ENCODE results near the gene C2CD4C. TPM values are rescaled to one million over a fixed set of nuclear protein-coding genes. Genes with fewer than 3 reads are reported as not detected.

The C2CD4C gene
- total RNA-seq, 1 experiment from 2014 or later, result 9.2 TPM

DNA sequence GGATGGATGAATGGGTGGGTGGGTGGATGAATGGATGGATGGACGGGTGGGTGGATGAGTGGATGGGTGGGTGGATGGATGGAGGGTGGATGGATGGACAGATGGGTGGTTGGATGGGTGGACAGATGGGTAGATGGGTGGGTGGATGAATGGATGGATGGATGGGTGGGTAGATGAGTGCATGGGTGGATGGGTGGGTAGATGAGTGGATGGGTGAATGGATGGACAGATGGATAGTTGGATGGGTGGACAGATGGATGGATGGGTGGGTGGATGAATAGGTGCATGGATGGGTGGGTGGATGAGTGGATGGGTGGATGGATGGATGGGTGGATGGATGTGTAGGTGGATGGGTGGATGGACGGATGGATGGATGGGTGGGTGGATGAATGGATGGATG is 34.1 kb upstream of the C2CD4C start:
- no peaks in the 10 kb centered on the region for H3K27me3 ChIP-seq (ENCODE audit: control insufficient read depth, insufficient read depth, low read length)
- no peak overlapping the region for H3K4me3 ChIP-seq (ENCODE audit: insufficient read depth, low read depth, low read length)
- no peaks in the 10 kb centered on the region for H3K36me3 ChIP-seq (replicated peaks; ENCODE audit: control insufficient read depth, insufficient read depth, low read length)
- no peak for DNase-seq

DNA sequence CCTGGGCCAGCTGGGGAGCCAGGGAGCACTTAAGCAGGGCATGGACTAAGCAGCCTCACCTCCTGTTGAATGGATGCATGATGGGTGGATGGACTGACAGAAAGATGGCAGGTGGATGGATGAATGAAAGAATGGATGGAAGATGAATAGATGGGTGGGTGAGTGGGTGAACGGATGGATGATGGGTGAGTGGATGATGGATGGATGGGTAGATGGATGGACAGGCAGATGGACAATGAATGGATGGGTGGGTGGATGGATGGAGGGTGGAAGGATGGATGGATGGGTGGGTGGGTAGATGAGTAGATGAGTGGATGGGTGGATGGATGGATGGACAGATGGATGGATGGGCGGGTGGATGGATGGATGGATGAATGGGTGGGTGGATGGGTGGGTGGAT is 33.1 kb upstream of the C2CD4C start:
- no peak for DNase-seq
- Histone ChIP-seq H3K27me3 (ENCODE audit: control insufficient read depth, insufficient read depth, low read length) (no peaks in the 10 kb centered on the region), H3K36me3 (replicated peaks; ENCODE audit: control insufficient read depth, insufficient read depth, low read length) (no peaks in the 10 kb centered on the region), H3K4me3 (ENCODE audit: insufficient read depth, low read depth, low read length) (no peak overlapping the region)

GRCh38 chr19:441213-441836 is 32.4 kb upstream of the C2CD4C start:
- H3K36me3 ChIP-seq (replicated peaks; ENCODE audit: control insufficient read depth, insufficient read depth, low read length), result no peaks in the 10 kb centered on the region
- no peaks in the 10 kb centered on the region for H3K27me3 ChIP-seq (ENCODE audit: control insufficient read depth, insufficient read depth, low read length)
- no peak for DNase-seq
- H3K4me3 ChIP-seq (ENCODE audit: insufficient read depth, low read depth, low read length), result no peak overlapping the region

GRCh38 chr19:440391-441212 is 31.7 kb upstream of the C2CD4C start:
- no peak overlapping the region for H3K4me3 ChIP-seq (ENCODE audit: insufficient read depth, low read depth, low read length)
- no peak for DNase-seq
- no peaks in the 10 kb centered on the region for H3K27me3 ChIP-seq (ENCODE audit: control insufficient read depth, insufficient read depth, low read length)
- no peaks in the 10 kb centered on the region for H3K36me3 ChIP-seq (replicated peaks; ENCODE audit: control insufficient read depth, insufficient read depth, low read length)

DNA sequence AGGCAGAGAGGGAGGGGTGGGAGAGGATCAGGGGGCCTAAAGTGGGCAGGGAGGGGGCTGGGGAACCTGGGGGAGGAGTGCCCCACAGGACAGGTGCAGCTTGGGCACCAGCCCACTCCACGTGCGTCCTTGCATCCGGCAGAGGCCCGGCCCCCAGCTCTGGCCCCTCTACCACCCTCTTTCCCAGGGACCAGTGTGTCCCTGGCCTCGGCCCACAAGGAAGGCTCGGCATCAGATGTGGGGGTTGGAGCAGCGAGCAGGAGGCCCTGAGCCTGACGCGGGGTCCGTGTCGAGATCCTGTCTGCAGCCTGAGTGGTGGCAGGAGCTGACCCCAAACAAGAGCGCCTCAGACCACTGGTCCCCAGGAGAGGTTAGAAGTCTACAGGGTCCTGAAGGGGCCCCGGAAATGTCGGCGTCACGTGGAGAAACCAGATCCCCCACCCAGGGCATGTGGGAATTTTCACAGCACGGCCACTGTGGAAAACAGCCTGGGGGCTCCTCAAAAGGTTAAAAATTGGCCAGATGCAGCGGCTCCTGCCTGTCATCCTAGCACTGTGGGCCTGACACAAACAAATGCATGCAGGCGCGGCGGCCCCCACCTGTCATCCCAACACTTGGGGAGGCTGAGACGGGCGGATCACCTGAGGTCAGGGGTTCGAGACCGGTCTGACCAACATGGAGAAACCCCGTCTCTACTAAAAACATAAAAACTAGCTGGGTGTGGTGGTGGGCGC is 30.4 kb upstream of the C2CD4C start:
- Histone ChIP-seq H3K27me3 (ENCODE audit: control insufficient read depth, insufficient read depth, low read length) (no peaks in the 10 kb centered on the region), H3K36me3 (replicated peaks; ENCODE audit: control insufficient read depth, insufficient read depth, low read length) (no peaks in the 10 kb centered on the region; the same call in 1 of the 2 replicates), H3K4me3 (ENCODE audit: insufficient read depth, low read depth, low read length) (no peak overlapping the region)
- DNase-seq, result no peak

DNA sequence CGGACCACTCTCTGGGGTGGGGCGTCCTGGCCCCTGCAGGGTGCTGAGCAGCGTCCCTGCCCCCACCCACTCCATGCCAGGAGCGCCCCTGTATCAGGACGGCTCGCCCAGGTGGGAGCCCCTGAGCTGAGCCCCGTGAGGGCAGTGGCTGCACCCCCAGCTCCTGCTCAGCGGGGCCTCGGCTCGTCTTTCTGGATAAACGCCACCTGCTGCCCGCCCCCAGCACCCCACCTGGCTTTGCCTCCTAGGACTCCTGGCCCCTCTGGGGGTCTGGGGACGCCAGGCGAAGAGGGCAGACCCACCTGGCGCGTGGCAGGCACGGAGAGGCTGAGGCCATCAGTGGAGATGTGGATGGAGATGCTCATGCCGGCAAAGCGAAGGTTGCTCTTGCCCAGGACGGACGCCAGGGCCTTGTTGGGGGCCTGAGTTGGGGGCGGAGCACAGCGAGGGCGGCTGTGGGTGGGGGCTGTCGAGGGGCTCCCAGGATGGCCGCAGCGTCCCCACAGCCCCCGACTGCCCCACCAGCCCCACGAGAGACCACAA is 29.5 kb upstream of the C2CD4C start:
- Histone ChIP-seq H3K27me3 (ENCODE audit: control insufficient read depth, insufficient read depth, low read length) (no peaks in the 10 kb centered on the region), H3K4me3 (ENCODE audit: insufficient read depth, low read depth, low read length) (no peak overlapping the region), H3K36me3 (replicated peaks; ENCODE audit: control insufficient read depth, insufficient read depth, low read length) (peaks cover 2% of the 10 kb centered on the region)
- DNase-seq, result peak; percentile 83

- Histone ChIP-seq H3K4me3 (ENCODE audit: insufficient read depth, low read depth, low read length) (no peak overlapping the region), H3K36me3 (replicated peaks; ENCODE audit: control insufficient read depth, insufficient read depth, low read length) (peaks cover 2% of the 10 kb centered on the region), H3K27me3 (ENCODE audit: control insufficient read depth, insufficient read depth, low read length) (no peaks in the 10 kb centered on the region)
- no peak for DNase-seq
Measured at GRCh38 chr19:437041-437440, 28.1 kb upstream of the C2CD4C start.

GRCh38 chr19:436413-436950 is 27.5 kb upstream of the C2CD4C start:
- H3K36me3 ChIP-seq (replicated peaks; ENCODE audit: control insufficient read depth, insufficient read depth, low read length), result peaks cover 2% of the 10 kb centered on the region
- no peak overlapping the region for H3K4me3 ChIP-seq (ENCODE audit: insufficient read depth, low read depth, low read length)
- no peaks in the 10 kb centered on the region for H3K27me3 ChIP-seq (ENCODE audit: control insufficient read depth, insufficient read depth, low read length)
- DNase-seq, result no peak

DNA sequence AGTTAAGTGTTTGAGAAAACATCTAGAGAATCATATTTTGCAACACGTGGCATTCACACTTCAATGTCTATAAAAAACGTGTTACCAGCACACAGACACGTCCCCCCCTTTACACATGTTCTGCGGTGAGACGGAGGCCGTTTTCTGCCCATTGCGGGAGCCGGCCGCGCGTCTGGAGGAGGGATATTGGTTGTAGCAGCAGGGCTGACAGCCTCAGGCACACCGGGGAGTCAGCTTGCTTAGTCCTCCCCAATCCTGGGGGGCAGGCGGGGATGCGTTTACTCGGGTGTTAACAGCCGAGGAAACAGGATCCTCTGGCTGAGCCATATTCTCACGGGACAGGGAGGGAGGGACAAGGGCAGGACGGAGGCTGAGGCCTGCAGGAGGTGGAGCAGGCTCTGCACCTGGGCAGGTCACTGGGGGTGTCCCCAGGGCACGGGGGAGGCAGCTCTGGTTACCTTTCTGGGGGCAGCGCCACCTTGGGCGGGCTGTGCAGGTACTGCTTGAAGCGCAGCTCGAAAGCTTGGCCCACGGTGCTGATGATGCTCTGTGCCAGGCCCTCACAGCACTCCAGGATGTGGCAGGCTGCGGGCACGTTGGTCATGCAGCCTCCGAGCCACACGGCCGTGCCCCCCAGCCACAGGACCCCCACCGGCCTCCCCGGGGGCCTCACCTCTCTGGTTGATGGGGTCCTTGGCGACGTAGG is 26.9 kb upstream of the C2CD4C start:
- Histone ChIP-seq H3K4me3 (ENCODE audit: insufficient read depth, low read depth, low read length) (no peak overlapping the region), H3K27me3 (ENCODE audit: control insufficient read depth, insufficient read depth, low read length) (no peaks in the 10 kb centered on the region), H3K36me3 (replicated peaks; ENCODE audit: control insufficient read depth, insufficient read depth, low read length) (peaks cover 2% of the 10 kb centered on the region)
- no peak for DNase-seq

DNA sequence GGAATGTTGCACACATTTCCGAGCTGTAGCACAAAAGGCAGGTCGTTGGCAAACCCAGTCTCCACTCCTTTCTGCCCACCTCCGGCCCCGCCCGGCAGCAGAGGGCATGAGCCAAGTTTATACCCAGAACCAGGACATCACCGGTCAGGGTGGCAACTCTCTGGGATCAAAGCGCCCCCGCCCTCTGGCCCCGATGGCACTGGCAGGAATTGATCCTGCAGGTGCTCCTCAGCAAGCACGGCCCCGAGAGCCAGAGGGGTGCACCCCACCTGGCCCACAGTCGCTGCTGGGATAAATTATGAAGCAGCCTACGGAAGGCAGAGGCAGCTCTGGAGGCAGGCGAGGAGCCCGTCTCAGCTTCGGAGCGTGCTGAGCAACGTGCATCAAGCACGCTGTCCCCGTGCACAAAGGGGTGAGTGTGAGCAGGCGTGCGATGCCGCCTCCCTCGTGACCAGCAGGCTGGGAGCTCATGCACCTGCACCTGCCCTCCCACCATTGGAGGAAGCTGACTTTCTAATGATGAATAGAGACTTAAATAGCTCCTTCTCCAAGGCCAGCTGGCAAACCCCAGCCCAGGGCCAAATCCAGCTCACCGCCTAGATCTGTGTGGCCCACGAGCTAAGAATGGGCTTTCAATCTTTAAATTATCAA is 26.2 kb upstream of the C2CD4C start:
- no peak for DNase-seq
- no peaks in the 10 kb centered on the region for H3K27me3 ChIP-seq (ENCODE audit: control insufficient read depth, insufficient read depth, low read length)

DNA sequence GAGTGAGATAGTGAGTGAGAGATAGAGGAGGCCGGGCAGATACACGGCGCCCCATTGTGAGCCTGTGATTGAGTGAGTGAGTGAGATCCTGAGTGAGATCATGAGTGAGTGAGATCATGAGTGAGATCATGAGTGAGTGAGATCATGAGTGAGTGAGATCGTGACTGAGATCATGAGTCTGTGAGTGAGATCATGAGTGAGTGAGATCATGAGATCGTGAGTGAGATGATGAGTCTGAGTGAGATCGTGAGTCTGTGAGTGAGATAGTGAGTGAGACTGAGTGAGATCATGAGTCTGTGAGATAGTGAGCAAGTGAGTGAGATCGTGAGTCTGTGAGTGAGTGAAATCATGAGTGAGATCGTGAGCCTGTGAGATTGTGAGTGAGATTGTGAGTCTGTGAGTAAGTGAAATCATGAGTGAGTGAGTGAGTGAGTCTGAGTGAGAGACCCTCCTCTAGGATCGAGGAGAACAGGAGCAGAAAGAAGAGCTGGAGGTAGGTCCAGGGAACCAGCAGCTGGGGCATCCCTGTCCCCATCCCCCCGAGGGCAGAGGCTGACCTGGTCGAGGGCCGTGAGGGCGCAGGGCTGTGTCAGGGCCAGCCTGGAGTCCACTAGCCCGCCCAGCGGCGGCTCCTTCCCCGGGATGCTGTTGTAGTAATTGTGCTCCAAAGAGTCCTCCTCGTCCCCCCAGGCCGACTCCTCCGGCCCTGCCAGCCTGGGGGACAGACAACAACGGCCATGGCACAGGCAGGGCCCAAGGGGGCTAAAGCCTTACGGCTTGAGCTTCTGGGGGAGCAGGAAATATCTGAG is 25.4 kb upstream of the C2CD4C start:
- no peak overlapping the region for H3K4me3 ChIP-seq (ENCODE audit: insufficient read depth, low read depth, low read length)
- no peak for DNase-seq
- no peaks in the 10 kb centered on the region for H3K27me3 ChIP-seq (ENCODE audit: control insufficient read depth, insufficient read depth, low read length)
- H3K36me3 ChIP-seq (replicated peaks; ENCODE audit: control insufficient read depth, insufficient read depth, low read length), result peaks cover 2% of the 10 kb centered on the region

More for the DNA sequence above, 26.2 kb upstream of the C2CD4C start:
- Histone ChIP-seq H3K36me3 (replicated peaks; ENCODE audit: control insufficient read depth, insufficient read depth, low read length) (peaks cover 2% of the 10 kb centered on the region), H3K4me3 (ENCODE audit: insufficient read depth, low read depth, low read length) (no peak overlapping the region)

DNA sequence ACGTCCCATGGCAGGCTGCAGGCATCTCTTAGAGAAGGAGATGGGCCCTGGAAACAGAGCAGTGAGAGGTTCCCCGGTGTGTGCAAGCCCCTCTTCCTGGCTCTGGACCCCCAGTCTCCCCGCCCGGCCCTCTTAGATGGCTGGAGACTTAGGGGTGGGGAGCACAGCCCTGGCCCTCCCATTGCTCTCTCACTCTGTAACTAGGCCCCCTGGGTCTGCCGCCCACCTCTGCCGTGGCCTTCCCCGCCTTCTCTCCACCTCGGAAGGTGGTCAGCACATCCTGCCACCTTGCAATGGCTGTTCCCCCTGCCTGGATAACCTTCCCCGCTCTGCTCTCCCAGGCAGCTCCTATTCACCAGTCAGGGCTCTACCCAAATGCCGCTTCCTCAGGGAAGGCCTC is 21.8 kb upstream of the C2CD4C start:
- no peaks in the 10 kb centered on the region for H3K27me3 ChIP-seq (ENCODE audit: control insufficient read depth, insufficient read depth, low read length)
- no peak for DNase-seq
- peaks cover 2% of the 10 kb centered on the region for H3K36me3 ChIP-seq (replicated peaks; ENCODE audit: control insufficient read depth, insufficient read depth, low read length)
- H3K4me3 ChIP-seq (ENCODE audit: insufficient read depth, low read depth, low read length), result no peak overlapping the region

GRCh38 chr19:428149-428548 is 19.2 kb upstream of the C2CD4C start:
- no peaks in the 10 kb centered on the region for H3K36me3 ChIP-seq (replicated peaks; ENCODE audit: control insufficient read depth, insufficient read depth, low read length)
- no peaks in the 10 kb centered on the region for H3K27me3 ChIP-seq (ENCODE audit: control insufficient read depth, insufficient read depth, low read length)
- no peak overlapping the region for H3K4me3 ChIP-seq (ENCODE audit: insufficient read depth, low read depth, low read length)

More at GRCh38 chr19:428149-428548, 19.2 kb upstream of the C2CD4C start:
- no peak for DNase-seq

Data from H7 (cell line).